ENCODE data around the gene BTBD6.
"Not testable (repeated sequence)": the region's sequence is repeated elsewhere in the genome, so short reads cannot be mapped to it uniquely, and the experiment has no call there.

Gene BTBD6

GRCh38 chr14:105294142-105294597 is 45.8 kb downstream of the BTBD6 start:
- no peak for DNase-seq (ENCODE audit: low read depth)

GRCh38 chr14:105297311-105297710 is 49.0 kb downstream of the BTBD6 start:
- not testable (repeated sequence) for DNase-seq (ENCODE audit: low read depth)

- no peak for DNase-seq (ENCODE audit: low read depth)
Observed at GRCh38 chr14:105299654-105300541, 51.6 kb downstream of the BTBD6 start.

All from non-pigmented ciliary epithelial cell (primary cell).